Measurements from ENCODE around the gene SLC44A4.
"Not testable (repeated sequence)": the region's sequence is repeated elsewhere in the genome, so short reads cannot be mapped to it uniquely, and the experiment has no call there.

The SLC44A4 gene

GRCh38 chr6:31878726-31879125 is at the start of gene SLC44A4:
Gene SLC44A4, minus strand, starts transcription at chr6:31878997. Its CDS starts 17 bp downstream, at chr6:31878980.
- no peak for DNase-seq

GRCh38 chr6:31928672-31928939 is 49.8 kb upstream of the SLC44A4 start:
- DNase-seq, result no peak

DNA sequence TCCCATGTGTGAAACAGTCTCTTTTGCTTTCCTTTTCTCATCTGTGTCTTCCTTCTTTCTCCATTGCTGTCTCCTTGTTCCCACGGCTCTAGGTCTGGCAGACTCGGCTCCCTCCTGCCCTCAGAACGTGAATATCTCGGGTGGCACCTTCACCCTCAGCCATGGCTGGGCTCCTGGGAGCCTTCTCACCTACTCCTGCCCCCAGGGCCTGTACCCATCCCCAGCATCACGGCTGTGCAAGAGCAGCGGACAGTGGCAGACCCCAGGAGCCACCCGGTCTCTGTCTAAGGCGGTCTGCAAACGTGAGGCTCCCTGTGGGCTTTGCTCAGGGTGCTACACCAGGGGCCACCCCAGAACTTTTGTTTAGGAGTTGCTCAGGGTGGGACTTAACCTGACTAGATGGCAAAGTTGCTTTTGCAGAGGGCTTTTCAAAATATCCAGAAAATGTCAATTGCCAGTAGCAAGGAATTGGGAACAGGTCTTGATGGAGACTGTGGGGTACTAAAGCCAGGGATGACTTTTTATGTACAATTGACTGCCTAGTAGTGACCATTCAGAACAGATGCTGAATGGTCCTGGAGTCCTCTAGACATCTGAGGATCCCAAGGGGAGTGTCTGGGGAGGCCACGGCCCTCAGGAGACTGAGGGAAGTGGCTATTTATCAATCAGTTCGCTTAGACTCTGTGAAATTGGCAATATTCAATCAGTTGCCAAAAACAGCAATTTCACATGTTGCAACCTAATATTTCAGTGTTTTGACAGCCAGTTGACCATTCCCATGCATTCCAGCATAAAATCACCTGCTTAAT is 49.3 kb upstream of the SLC44A4 start:
- DNase-seq, result no peak

GRCh38 chr6:31927242-31927862 is 48.6 kb upstream of the SLC44A4 start, which contains the start of gene C2:
Gene C2, plus strand, starts transcription at chr6:31927717. Its CDS starts 36 bp downstream, at chr6:31927753.
- no peak for DNase-seq

DNA sequence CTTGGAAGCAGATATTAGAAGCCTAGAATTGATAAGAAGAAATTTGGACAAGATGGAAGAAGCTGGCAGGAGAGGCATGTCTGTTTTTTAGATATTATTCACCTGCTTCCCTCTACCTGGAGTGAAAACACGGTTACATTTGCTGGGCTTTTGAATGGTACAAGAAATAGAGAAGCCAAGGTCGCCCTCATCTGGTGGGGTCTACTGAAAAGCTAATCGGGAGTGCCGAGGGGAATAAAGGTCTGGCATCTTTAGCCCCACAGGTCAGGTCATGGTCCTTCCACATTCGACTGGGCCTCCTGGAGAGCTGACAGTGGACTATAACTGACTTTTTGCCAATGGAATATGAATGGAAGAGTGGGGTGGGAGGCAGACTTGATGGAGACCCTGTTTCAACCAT is 44.1 kb upstream of the SLC44A4 start:
- no peak for DNase-seq

DNA sequence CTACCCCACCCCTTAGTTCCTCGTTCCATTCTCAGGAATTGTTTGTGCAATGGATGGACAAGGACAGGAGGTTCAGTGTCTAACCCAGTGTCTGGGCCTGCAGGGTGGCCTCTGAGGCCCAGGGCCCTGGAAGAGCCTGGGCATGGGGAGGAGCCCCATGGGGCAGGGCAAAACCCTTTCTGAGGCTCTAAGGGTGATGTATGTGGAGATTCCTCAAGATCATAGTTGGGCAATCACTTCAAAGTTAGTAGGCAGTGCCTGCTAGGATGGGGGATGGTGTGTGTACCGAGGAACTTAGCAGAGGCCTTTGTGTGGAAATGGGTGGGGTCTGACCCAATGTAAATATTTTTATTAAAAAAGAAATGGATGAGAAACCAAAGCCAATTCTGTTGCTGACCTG is 42.0 kb upstream of the SLC44A4 start:
- DNase-seq, result no peak

- no peak for DNase-seq
Observed at GRCh38 chr6:31919624-31920303, 41.0 kb upstream of the SLC44A4 start.

DNA sequence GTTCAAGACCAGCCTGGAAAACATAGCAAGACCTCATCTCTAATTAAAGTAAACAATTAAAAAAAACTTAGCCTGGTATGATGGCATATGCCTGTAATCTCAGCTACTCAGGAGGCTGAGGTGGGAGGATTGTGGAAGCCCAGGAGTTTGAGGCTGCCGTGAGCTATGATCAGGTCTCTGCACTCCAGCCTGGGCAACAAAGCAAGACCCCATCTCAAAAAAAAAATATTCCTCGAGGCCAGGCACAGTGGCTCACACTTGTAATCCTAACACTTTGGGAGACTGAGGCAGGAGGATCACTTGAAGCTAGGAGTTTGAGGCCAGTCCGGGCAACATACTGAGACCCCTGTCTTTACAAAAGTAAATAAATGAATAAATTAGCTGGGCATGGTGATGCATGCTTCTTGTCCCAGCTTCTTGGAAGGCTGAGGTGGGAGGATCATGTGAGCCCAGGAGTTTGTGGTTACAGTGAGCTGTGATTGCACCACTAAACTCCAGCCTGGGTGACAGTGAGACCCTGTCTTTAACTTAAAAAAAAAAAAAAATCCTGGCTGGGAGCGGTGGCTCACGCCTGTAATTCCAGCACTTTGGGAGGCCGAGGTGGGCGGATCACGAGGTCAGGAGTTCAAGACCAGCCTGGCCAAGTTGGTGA is 39.4 kb upstream of the SLC44A4 start:
- no peak for DNase-seq

GRCh38 chr6:31915756-31916155 is 37.0 kb upstream of the SLC44A4 start:
- no peak for DNase-seq

GRCh38 chr6:31915351-31915750 is 36.6 kb upstream of the SLC44A4 start:
- no peak for DNase-seq

GRCh38 chr6:31911826-31912585 is 33.2 kb upstream of the SLC44A4 start:
- DNase-seq, result no peak

DNA sequence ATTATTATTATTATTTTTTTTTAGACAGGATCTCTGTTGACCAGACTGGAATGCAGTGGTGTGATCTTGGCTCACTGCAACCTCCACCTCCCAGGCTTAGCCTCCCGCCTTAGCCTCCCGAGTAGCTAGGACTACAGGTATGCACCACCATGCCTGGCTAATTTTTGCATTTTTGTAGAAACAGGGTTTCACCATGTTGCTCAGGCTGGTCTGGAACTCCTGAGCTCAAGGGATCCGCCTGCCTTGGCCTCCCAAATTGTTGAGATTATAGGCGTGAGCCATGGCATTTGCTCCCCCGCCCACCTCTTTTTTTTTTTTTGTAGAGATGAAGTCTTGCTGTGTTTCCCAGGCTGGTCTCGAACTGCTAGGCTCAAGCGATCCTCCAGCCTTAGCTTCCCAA is 30.5 kb upstream of the SLC44A4 start:
- DNase-seq, result not testable (repeated sequence)

DNA sequence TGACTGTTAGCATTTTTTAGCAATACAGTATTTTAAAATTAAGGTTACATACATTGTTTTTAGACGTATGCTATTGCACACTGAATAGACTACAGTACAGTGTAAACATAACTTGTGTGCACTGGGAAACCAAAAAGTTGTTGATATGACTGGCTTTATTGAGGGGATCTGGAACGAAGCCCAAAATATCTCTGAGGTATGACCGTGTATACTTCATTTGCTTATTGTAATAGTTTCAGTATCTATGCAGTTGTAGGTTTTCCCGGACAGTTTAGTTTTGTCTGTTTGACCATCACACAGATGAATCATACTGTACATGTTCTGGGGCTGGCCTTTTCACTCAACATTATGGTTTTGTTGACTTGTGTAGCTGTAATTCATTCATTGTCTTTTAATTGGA is 30.0 kb upstream of the SLC44A4 start:
- DNase-seq, result no peak

GRCh38 chr6:31908255-31908654 is 29.5 kb upstream of the SLC44A4 start:
- DNase-seq, result not testable (repeated sequence)

DNA sequence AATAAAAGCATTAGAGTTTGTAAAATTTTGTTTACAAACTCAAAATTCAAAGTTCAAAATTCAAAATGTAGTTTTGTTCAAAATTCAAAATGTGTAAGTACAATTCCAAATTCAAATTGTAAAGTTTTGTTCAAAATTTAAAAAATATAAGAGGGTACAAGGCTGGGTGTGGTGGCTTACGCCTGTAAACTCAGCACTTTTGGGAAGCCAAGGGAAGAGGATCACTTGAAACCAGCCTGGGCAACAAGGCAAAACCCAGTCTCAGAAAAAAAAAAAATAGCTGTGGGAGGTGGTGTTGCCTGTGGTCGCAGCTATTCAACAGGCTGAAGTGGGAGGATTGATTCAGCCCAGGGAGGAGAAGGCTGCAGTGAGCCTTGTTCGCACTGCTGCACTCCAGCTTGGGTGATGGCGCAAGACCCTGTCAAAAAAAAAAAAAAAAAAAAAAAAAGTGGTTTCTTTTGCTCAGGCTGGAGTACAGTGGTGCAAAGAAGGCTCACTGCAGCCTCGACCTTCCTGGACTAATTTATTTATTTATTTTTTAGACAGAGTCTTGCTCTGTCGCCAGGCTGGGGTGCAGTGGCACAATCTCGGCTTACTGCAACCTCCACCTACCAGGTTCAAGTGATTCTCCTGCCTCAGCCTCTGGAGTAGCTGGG is 28.5 kb upstream of the SLC44A4 start:
- DNase-seq, result no peak

DNA sequence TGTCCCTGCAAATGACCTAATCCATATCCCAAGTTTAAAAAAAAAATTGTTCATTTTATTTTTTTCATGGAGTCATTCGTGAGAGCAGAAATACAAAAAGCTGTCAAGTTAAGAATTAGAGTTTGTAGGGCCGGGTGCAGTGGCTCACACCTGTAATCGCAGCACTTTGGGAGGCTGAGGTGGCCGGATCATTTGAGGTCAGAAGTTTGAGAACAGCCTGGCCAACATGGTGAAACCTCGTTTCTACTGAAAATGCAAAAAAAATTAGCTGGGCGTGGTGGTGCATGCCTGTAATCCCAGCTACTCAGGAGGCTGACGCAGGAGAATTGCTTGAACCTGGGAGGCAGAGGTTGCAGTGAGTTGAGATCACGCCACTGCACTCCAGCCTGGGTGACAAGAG is 27.9 kb upstream of the SLC44A4 start:
- DNase-seq, result not testable (repeated sequence)

- DNase-seq, result no peak
Observed at GRCh38 chr6:31906122-31906521, 27.3 kb upstream of the SLC44A4 start.

- DNase-seq, result no peak
Observed at GRCh38 chr6:31905041-31905440, 26.2 kb upstream of the SLC44A4 start.

- no peak for DNase-seq
Observed at GRCh38 chr6:31903957-31904356, 25.2 kb upstream of the SLC44A4 start.

DNA sequence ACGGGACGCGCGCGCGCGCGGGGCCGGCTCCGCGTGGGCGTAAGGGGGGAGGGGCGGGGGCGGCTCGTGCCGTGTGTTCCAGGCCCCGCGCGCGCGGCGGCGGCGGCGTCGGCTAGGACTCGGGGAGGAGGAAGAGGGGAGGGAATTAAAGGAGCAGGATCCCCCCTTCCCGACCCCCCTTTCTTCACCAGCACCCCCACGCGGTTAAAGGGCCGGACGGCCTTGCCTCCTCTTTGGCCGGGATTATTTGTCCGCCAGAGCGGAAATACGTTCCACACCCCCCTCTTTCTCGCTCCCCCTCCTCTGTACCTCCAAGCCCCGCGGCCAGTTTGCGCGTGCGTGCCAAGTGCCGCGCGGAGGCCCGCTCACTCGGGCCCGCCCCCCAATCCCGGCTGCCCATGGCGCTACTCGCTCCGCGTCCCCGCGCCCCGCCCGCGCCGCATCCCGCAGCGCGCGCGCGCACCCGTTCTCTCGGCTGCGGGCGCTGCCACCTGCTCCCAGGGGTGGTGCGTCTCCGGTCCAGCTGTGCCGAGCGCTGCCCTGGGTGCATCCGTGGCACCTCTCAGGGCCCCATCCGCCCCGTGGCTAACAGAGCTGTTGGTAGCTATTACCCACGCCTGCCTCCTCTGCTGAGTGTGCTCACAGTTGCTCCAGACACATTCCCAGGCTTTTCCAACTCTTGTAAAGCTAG is 23.3 kb upstream of the SLC44A4 start, which contains the start of gene ZBTB12:
ZBTB12 (minus strand) TSS at position 134 of the 691 bp plus-strand sequence. CDS start 781 bp downstream, outside the sequence.
- peak; percentile 96 for DNase-seq

DNA sequence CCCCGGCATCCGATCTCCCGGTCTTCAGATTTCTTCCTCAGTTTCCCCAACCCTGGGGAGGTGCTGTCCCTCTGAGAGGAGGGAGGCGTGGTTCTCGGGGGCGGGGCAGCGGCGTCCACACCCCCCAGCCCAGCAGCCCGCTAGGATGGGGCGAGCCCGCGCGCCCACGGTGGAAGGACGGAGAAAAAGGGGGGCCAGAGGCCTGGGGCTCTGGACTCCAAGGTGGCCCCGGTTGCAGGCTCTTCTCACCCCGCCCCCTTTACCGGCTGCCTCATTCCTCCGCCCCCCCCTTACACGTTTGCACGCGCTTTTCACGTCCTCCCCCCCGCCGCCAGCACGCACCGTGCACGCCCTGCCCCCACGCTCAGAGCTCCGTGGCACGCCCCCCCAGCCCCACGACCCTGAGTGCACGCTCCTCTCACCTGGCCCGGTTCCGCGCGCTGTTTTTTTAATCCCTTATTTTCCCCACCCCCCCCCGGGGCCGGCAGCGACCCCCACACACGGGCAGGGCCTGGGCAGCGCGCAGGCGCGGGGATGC is 22.7 kb upstream of the SLC44A4 start:
- DNase-seq, result peak; percentile 35
